Ovary (tissue), 9 donors: ENCODE results near the gene GPX6. TPM values are rescaled to one million over a fixed set of nuclear protein-coding genes. Genes with fewer than 3 reads are reported as not detected.
"Not testable (repeated sequence)": the region's sequence is repeated elsewhere in the genome, so short reads cannot be mapped to it uniquely, and the experiment has no call there.

Experiments
- DNase-seq, 5 donors: peaks; one replicate each; pipeline ENCODE4 v3.0.0-alpha.2; 2019 to 2020
- H3K27ac ChIP-seq, 2 donors: fragments of 200-600 bp; one replicate each; pipeline versions ENCODE4 v1.5.1 to v1.8.0; 2019 to 2022
- H3K27me3 ChIP-seq: fragments of 200-600 bp; one replicate; pipeline ENCODE4 v1.8.0; 2022
- H3K36me3 ChIP-seq: fragments of 200-600 bp; sonication (generic); one replicate; pipeline ENCODE4 v1.5.1; 2019
- H3K4me1 ChIP-seq: one replicate; pipeline ENCODE4 v1.8.1; 2013; ENCODE audit warnings: mild to moderate bottlenecking, moderate library complexity; ENCODE audit not compliant: insufficient read depth
- H3K4me3 ChIP-seq: fragments of 200-600 bp; sonication (generic); one replicate; pipeline ENCODE4 v1.5.1; 2017
- H3K9me3 ChIP-seq, 2 donors: fragments of 200-600 bp in 1 of 2; sonication (generic) in 1 of 2; one replicate each; pipeline versions ENCODE4 v1.5.1 to v1.8.1; 2013 to 2019; ENCODE audit warnings: mild to moderate bottlenecking in 1 of 2, moderate library complexity in 1 of 2
- EP300 ChIP-seq: sonication (generic); formaldehyde crosslinking; IDR thresholded peaks from one replicate; pipeline ENCODE4 v1.6.1; 2017; ENCODE audit warnings: antibody characterized with exemption
- POLR2A ChIP-seq: fragments of 450-650 bp; IDR thresholded peaks from one replicate; pipeline ENCODE4 v1.6.1; 2017; ENCODE audit warnings: antibody characterized with exemption, mild to moderate bottlenecking, moderate library complexity
- WGBS, 3 donors: extraction: QIAGEN DNeasy Blood & Tissue Kit in 1 of 3; methylation state at CpG; one replicate each; pipeline versions ENCODE4 v1.1.5 to v1.1.7; 2013 to 2017; 5-methylcytosine and 5-hydroxymethylcytosine counted together
- intact Hi-C, 4 donors: fragments of 100-400 bp; cut with DNase I; formaldehyde crosslinking; loops; one replicate each; pipeline versions ENCODE4 v1.11.0 to v1.15.1; 2022 to 2023
- polyA plus RNA-seq, 2 donors: library from polyadenylated mRNA; stranded (reverse); fragments of 200-250 nt in 1 of 2; fragments of 350-450 nt in 1 of 2; fragmentation: Illumina TruSeq in 1 of 2; extraction: RNeasy Lipid Tissue Mini Kit (QIAGEN cat#74804) in 1 of 2; gene quantifications; one replicate each; pipeline ENCODE4 v1.2.3, GENCODE V29; 2013 to 2014
- total RNA-seq, 7 donors: library from RNA; depleted of rRNA in 2 of 7; stranded (reverse); fragments of >200 nt in 2 of 7; fragmentation: NEBNext Ultra II Directional in 3 of 7; extraction: Animal tissue kit (Norgen Biotek cat#: 25700) in 3 of 7; gene quantifications; one replicate each; pipeline versions ENCODE4 v1.1.0 to v1.2.4, GENCODE V29; 2016 to 2023
- TF ChIP-seq, protein P1 (sequence below), 3 donors: fragments of 450-650 bp in 2 of 3; fragments of 200-600 bp in 1 of 3; IDR thresholded peaks; one replicate each; pipeline versions ENCODE4 v1.5.1 to v1.8.0; 2016 to 2022; ENCODE audit warnings: antibody characterized with exemption in 3 of 3, mild to moderate bottlenecking in 1 of 3
- donor health status: DM: no; HTN: no; CAD: no; lungs with moderate emphysema.
- donor health status: DM: no; HTN: no; CAD: no.
- donor health status: Bipolar disorder and iron deficiency.
- donor health status: DM: yes; HTN: yes; CAD: no.
- donor health status: DM: no; HTN: no; CAD: no.
- donor health status: DM: yes; HTN: yes; CAD: no.

Gene GPX6
- total and polyA plus RNA-seq, 9 donors = not detected

DNA sequence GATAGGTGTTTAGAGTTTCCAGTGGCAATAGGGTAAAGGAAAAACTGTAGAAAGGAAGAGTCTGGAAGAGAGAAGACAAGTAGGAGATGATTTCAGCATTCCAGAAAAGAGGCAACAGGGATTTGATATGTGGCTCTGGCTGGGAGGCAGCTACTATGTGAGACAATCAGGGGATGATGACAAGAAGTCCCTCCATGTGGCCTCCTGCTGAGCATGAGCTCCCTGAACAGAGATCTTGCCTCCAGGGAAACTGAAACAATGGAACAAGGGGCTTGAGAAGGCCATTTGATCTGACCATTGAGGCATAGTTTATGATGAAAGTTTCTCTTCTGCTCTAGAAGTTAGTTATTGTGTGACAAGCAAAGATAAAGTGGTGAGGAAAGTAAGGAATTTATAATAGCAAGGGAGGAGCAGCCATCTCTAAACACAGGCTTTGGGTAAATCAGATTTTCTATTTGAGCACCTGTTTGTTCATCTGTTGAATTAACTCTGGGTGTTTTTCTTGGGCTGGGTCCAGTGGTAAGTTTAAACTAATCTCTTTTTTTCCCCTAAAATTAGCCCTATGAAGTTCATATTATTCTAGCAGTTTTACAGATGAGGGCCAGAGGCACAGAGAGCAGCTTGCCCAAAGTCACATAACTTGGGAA lies 7.1 kb upstream of the GPX6 start:
- TF ChIP-seq EP300 = no peak
- TF ChIP-seq POLR2A = no peak
- TF ChIP-seq, protein P1, sequence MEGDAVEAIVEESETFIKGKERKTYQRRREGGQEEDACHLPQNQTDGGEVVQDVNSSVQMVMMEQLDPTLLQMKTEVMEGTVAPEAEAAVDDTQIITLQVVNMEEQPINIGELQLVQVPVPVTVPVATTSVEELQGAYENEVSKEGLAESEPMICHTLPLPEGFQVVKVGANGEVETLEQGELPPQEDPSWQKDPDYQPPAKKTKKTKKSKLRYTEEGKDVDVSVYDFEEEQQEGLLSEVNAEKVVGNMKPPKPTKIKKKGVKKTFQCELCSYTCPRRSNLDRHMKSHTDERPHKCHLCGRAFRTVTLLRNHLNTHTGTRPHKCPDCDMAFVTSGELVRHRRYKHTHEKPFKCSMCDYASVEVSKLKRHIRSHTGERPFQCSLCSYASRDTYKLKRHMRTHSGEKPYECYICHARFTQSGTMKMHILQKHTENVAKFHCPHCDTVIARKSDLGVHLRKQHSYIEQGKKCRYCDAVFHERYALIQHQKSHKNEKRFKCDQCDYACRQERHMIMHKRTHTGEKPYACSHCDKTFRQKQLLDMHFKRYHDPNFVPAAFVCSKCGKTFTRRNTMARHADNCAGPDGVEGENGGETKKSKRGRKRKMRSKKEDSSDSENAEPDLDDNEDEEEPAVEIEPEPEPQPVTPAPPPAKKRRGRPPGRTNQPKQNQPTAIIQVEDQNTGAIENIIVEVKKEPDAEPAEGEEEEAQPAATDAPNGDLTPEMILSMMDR (IDR thresholded peaks at IDR 0.05) = no peak
- H3K27me3 ChIP-seq = no peaks in the 10 kb centered on the region
- no peaks in the 10 kb centered on the region for H3K4me1 ChIP-seq
- H3K4me3 ChIP-seq = no peak overlapping the region
- intact Hi-C loops = no loop called here
- DNase-seq = no peak
- H3K9me3 ChIP-seq = no peaks in the 10 kb centered on the region
- no peaks in the 10 kb centered on the region for H3K36me3 ChIP-seq
- no peak overlapping the region for H3K27ac ChIP-seq

DNA sequence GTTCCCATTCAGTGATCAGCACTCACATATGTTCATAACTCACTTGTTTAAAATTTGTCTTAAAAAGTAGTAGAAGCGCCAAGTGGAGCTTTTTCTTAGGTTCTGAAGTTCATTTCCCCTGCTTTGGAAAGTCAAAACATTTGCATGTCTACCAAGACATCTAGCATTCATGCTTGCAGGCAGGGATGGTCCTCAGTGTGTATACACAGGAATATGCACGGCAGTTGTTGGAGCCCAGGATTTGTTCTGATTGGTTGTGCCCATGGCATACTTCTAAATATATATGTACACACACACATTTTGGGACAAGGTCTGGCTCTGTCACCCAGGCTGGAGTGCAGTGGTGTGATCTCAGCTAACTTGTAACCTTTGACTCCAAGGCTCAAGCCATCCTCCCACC lies 2.4 kb upstream of the GPX6 start:
- Histone ChIP-seq H3K27me3 (no peaks in the 10 kb centered on the region), H3K36me3 (no peaks in the 10 kb centered on the region), H3K27ac (no peak overlapping the region), H3K9me3 (no peaks in the 10 kb centered on the region), H3K4me3 (no peak overlapping the region), H3K4me1 (no peaks in the 10 kb centered on the region)
- DNase-seq = no peak
- 76 to 93% (median 79%) methylated on average over 2 of the region's 2 CpGs for WGBS, 3 donors
- intact Hi-C loops = no loop called here
- TF ChIP-seq EP300 (no peak), POLR2A (no peak)
- TF ChIP-seq, protein P1 (IDR thresholded peaks at IDR 0.05) = no peak

DNA sequence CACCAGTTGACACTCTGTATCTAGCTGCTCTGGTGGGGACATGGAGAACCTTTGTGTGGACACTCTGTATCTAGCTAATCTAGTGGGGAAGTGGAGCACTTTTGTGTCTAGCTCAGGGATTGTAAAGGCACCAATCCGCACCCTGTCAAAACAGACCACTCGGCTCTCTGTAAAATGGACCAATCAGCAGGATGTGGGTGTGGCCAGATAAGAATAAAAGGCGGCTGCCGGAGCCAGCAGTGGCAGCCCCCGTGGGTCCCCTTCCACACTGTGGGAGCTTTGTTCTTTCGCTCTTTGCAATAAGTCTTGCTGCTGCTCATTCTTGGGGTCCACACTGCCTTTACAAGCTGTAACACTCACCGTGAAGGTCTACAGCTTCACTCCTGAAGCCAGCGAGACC lies 3.2 kb downstream of the GPX6 start:
- H3K27me3 ChIP-seq, H3K36me3 ChIP-seq, H3K9me3 ChIP-seq, intact Hi-C loops, DNase-seq, H3K27ac ChIP-seq, H3K4me3 ChIP-seq, H3K4me1 ChIP-seq: not testable (repeated sequence)
- WGBS, 3 donors = 86 to 88% (median 87%) methylated on average over 8 of the region's 8 CpGs

DNA sequence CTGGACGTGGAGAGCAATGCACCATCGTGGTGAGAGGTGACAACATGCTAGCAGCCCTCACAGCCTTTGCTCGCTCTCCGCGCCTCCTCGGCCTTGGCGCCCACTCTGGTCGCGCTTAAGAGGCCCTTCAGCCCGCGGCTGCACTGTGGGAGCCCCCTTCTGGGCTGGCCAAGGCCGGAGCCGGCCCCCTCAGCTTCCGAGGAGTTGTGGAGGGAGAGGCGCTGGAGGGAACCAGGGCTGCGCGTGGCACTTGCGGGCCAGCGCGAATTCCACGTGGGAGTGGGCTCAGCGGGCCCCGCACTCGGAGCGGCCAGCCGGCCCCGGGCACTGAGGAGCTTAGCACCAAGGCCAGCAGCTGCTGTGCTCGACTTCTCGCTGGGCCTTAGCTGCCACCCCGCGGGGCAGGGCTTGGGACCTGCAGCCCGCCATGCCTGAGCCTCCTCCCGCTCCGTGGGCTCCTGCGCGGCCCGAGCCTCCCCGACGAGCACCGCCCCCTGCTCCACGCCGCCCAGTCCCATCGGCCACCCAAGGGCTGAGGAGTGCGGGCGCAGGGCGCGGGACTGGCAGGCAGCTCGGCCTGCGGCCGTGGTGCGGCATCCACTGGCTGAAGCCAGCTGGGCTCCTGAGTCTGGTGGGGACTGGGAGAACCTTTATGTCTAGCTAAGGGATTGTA lies 3.8 kb downstream of the GPX6 start:
- TF ChIP-seq POLR2A (no peak), EP300 (no peak)
- TF ChIP-seq, protein P1 (IDR thresholded peaks at IDR 0.05) = no peak
- DNase-seq = no peak
- H3K27ac ChIP-seq = no peak overlapping the region
- H3K36me3 ChIP-seq = no peaks in the 10 kb centered on the region
- WGBS, 3 donors = 93 to 94% (median 94%) methylated on average over 51 of the region's 51 CpGs
- H3K4me1 ChIP-seq = no peaks in the 10 kb centered on the region
- no peak overlapping the region for H3K4me3 ChIP-seq
- intact Hi-C loops = no loop called here
- no peaks in the 10 kb centered on the region for H3K27me3 ChIP-seq
- no peaks in the 10 kb centered on the region for H3K9me3 ChIP-seq

DNA sequence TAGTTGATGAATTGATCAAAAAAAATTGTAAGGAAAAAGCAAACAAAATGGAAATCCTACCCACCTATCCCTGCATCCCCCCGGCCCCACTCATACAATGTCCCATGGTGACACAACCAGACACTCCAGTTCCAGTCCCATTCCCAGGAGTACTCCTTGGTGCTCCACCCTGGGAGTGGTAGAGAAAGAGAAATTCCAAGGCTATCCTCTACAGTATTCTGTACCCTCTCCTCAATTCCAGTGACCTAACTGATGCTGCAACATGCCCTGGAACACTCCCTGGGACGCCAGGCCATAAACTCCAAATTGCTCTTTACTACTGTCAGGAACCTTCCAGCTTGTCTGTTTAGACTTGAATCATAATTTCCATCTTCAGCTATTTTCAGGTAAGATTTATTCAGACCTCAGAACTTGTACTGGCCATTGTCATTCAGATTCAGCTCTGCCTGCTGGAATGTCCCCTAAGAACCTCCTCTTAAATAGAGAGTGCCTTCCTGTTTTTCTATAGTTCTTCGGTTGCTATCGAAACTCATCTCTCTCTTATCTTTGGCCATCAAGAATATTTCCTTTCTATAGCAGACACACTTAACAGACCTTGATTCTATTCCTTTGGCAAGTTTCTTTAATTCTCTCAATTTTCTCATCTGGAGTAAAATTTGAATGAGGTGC lies 8.7 kb downstream of the GPX6 start:
- no peak for DNase-seq
- H3K4me1 ChIP-seq = no peaks in the 10 kb centered on the region
- TF ChIP-seq, protein P1 (IDR thresholded peaks at IDR 0.05) = no peak
- TF ChIP-seq EP300 = no peak
- no peak for TF ChIP-seq POLR2A
- no peaks in the 10 kb centered on the region for H3K27me3 ChIP-seq
- intact Hi-C loops = no loop called here
- H3K9me3 ChIP-seq = no peaks in the 10 kb centered on the region
- no peaks in the 10 kb centered on the region for H3K36me3 ChIP-seq
- H3K4me3 ChIP-seq = no peak overlapping the region
- no peak overlapping the region for H3K27ac ChIP-seq
- 63 to 70% (median 68%) methylated on average over 4 of the region's 4 CpGs for WGBS, 3 donors
